Epithelial cell of prostate (primary cell): ENCODE data around the gene ACOT11.
"Not testable (repeated sequence)": the region's sequence is repeated elsewhere in the genome, so short reads cannot be mapped to it uniquely, and the experiment has no call there.

Experiments used
- DNase-seq: peaks from one replicate; pipeline ENCODE4 v3.0.0-alpha.2; 2011; ENCODE audit warnings: low read depth, low spot score
- H3K27ac ChIP-seq: fragments of 450-650 bp; 2 replicates; pipeline ENCODE4 v1.5.1; 2017; ENCODE audit warnings: mild to moderate bottlenecking

ACOT11 gene

GRCh38 chr1:54636461-54637446, 88.7 kb downstream of the ACOT11 start:
- DNase-seq, H3K27ac ChIP-seq: not testable (repeated sequence)

- DNase-seq, result no peak
- H3K27ac ChIP-seq, result no peak overlapping the region
These were observed 92.3 kb downstream of the ACOT11 start for GRCh38 chr1:54640361-54640760.

- H3K27ac ChIP-seq, result no peak within 1 kb of the TSS
- no peak for DNase-seq
These were observed 93.1 kb downstream of the ACOT11 start, which contains the start of gene MROH7 for GRCh38 chr1:54640863-54641836. Gene MROH7, plus strand, starts transcription at chr1:54641786. Its CDS starts 11,141 bp downstream, at chr1:54652927.

GRCh38 chr1:54643736-54644135, 95.7 kb downstream of the ACOT11 start:
- no peak for DNase-seq

GRCh38 chr1:54645806-54646676, 98.0 kb downstream of the ACOT11 start:
- H3K27ac ChIP-seq, result no peak overlapping the region
- no peak for DNase-seq

More at GRCh38 chr1:54643736-54644135, 95.7 kb downstream of the ACOT11 start:
- H3K27ac ChIP-seq, result no peak overlapping the region

GRCh38 chr1:54649130-54649898, 101.3 kb downstream of the ACOT11 start:
- no peak overlapping the region for H3K27ac ChIP-seq

GRCh38 chr1:54649921-54650320, 101.9 kb downstream of the ACOT11 start:
- no peak overlapping the region for H3K27ac ChIP-seq
- no peak for DNase-seq

More at GRCh38 chr1:54649130-54649898, 101.3 kb downstream of the ACOT11 start:
- DNase-seq, result no peak

- DNase-seq, result no peak
These were observed 102.4 kb downstream of the ACOT11 start for GRCh38 chr1:54650417-54650816.

GRCh38 chr1:54651608-54652007, 103.6 kb downstream of the ACOT11 start:
- DNase-seq, result no peak
- H3K27ac ChIP-seq, result no peak overlapping the region

More at GRCh38 chr1:54650417-54650816, 102.4 kb downstream of the ACOT11 start:
- H3K27ac ChIP-seq, result no peak overlapping the region

- no peak overlapping the region for H3K27ac ChIP-seq
- DNase-seq, result no peak
These were observed 104.1 kb downstream of the ACOT11 start for GRCh38 chr1:54652168-54652567.

- no peak overlapping the region for H3K27ac ChIP-seq
- no peak for DNase-seq
These were observed 105.0 kb downstream of the ACOT11 start for GRCh38 chr1:54653036-54653435.

- H3K27ac ChIP-seq, result no peak overlapping the region
- DNase-seq, result no peak
These were observed 110.3 kb downstream of the ACOT11 start for GRCh38 chr1:54658164-54658913.
